Keratinocyte (primary cell): ENCODE results near the gene CUZD1. TPM values are rescaled to one million over a fixed set of nuclear protein-coding genes. Genes with fewer than 3 reads are reported as not detected.

Experiments used
- DNase-seq: peaks from one replicate; pipeline ENCODE4 v3.0.0-alpha.2; 2011; ENCODE audit warnings: low read depth, missing footprints, low spot score
- FAIRE-seq: peaks from 2 replicates; lab custom pipeline; 2011; peaks lifted over from hg19 to GRCh38; lab: Jason Lieb, UNC
- H2AFZ ChIP-seq: 2 replicates; pipeline ENCODE4 v1.6.0; 2012; ENCODE audit warnings: low read length, control low read depth, inconsistent platforms; ENCODE audit not compliant: control insufficient read depth
- H3K27ac ChIP-seq: 2 replicates; pipeline ENCODE4 v1.5.1; 2011; ENCODE audit warnings: low read length; ENCODE audit not compliant: control insufficient read depth, insufficient read depth
- H3K27me3 ChIP-seq: 3 replicates; pipeline ENCODE4 v1.6.0; 2011; ENCODE audit warnings: low read length; ENCODE audit not compliant: control insufficient read depth, insufficient read depth; ENCODE audit errors: extremely low read depth
- H3K36me3 ChIP-seq, 2 experiments: 2 replicates in 1 of 2; 3 replicates in 1 of 2; pipeline ENCODE4 v1.5.1; 2011; ENCODE audit warnings: low read length in 2 of 2, mild to moderate bottlenecking in 1 of 2; ENCODE audit not compliant: control insufficient read depth in 2 of 2, insufficient read depth in 2 of 2; ENCODE audit errors: extremely low read depth in 1 of 2
- H3K4me1 ChIP-seq: 3 replicates; pipeline ENCODE4 v1.5.1; 2011; ENCODE audit warnings: low read length; ENCODE audit not compliant: control insufficient read depth, insufficient read depth; ENCODE audit errors: extremely low read depth
- H3K4me2 ChIP-seq: 3 replicates; pipeline ENCODE4 v1.6.0; 2011; ENCODE audit warnings: low read depth, low read length; ENCODE audit not compliant: control insufficient read depth, insufficient read depth; ENCODE audit errors: extremely low read depth
- H3K4me3 ChIP-seq, 3 experiments: fragments of 200-600 bp in 1 of 3; sonication (generic) in 1 of 3; 2 replicates in 2 of 3; 3 replicates in 1 of 3; pipeline ENCODE4 v1.5.1; 2011 to 2016; ENCODE audit warnings: low read length in 3 of 3, mild to moderate bottlenecking in 3 of 3, control low read depth in 2 of 3, inconsistent platforms in 1 of 3, low read depth in 1 of 3, mixed read lengths in 1 of 3, mixed run types in 1 of 3, moderate library complexity in 1 of 3; ENCODE audit not compliant: control insufficient read depth in 2 of 3, insufficient read depth in 2 of 3; ENCODE audit errors: extremely low read depth in 1 of 3
- H3K79me2 ChIP-seq: 2 replicates; pipeline ENCODE4 v1.6.0; 2012; ENCODE audit warnings: low read length; ENCODE audit not compliant: control insufficient read depth, insufficient read depth
- H3K9ac ChIP-seq: 3 replicates; pipeline ENCODE4 v1.6.0; 2011; ENCODE audit warnings: low read length; ENCODE audit not compliant: control insufficient read depth, insufficient read depth; ENCODE audit errors: extremely low read depth
- H3K9me1 ChIP-seq: 3 replicates; pipeline ENCODE4 v1.6.0; 2011; ENCODE audit warnings: low read length; ENCODE audit not compliant: control insufficient read depth, insufficient read depth; ENCODE audit errors: extremely low read depth
- H3K9me3 ChIP-seq: 2 replicates; pipeline ENCODE4 v1.5.1; 2012; ENCODE audit warnings: low read depth, low read length; ENCODE audit not compliant: control insufficient read depth
- H4K20me1 ChIP-seq: 3 replicates; pipeline ENCODE4 v1.6.0; 2011; ENCODE audit warnings: low read length; ENCODE audit not compliant: control insufficient read depth, insufficient read depth; ENCODE audit errors: extremely low read depth
- CTCF ChIP-seq, 3 experiments: IDR thresholded peaks in 1 of 3; conservative IDR thresholded peaks in 1 of 3; optimal IDR thresholded peaks in 1 of 3; 2 replicates in 2 of 3; 3 replicates in 1 of 3; pipeline versions ENCODE3 to v1.5.1; 2011; ENCODE audit warnings: low read length in 3 of 3, mild to moderate bottlenecking in 3 of 3, moderate library complexity in 2 of 3, control low read depth in 1 of 3, inconsistent platforms in 1 of 3; ENCODE audit not compliant: insufficient read depth in 2 of 3; ENCODE audit errors: extremely low read depth in 1 of 3
- EZH2 ChIP-seq: IDR thresholded peaks from one replicate; pipeline ENCODE4 v1.6.1; 2012; ENCODE audit warnings: inconsistent platforms, mild to moderate bottlenecking, low read length, moderate library complexity
- dilution Hi-C: fragments of 300-500 bp; cut with MboI; formaldehyde crosslinking; loops from one replicate; pipeline ENCODE4 v1.7.0; 2020; ENCODE audit warnings: low sequenced_read_pairs; ENCODE audit not compliant: extremely low pct_ligation_motif_present
- polyA plus RNA-seq, 5 experiments: library from polyadenylated mRNA; depleted of rRNA in 3 of 5; stranded (reverse) in 3 of 5; stranded (forward) in 1 of 5; unstranded in 1 of 5; fragments of >200 nt; gene quantifications; 1 replicate in 1 of 5; 2 replicates in 3 of 5; 3 replicates in 1 of 5; pipeline versions ENCODE4 v1.2.1 to v1.2.3, GENCODE V29; 2011 to 2012; ENCODE audit warnings: missing spikeins in 2 of 5, low read depth in 1 of 5, low replicate concordance in 1 of 5

The CUZD1 gene
- polyA plus RNA-seq, 1 donor (not counting 4 experiments of a cell fraction or from before 2014, with no cell fraction given): 0.93 TPM

GRCh38 chr10:122844146-122844545 lies 1.5 kb downstream of the CUZD1 start:
- Histone ChIP-seq H4K20me1 (no peaks in the 10 kb centered on the region), H3K4me3 (no peak overlapping the region), H3K9ac (no peak overlapping the region), H3K36me3 (peaks cover 5 to 12% of the 10 kb centered on the region in 2 experiments), H3K9me1 (no peaks in the 10 kb centered on the region), H3K4me1 (no peaks in the 10 kb centered on the region), H3K27me3 (no peaks in the 10 kb centered on the region), H3K79me2 (no peaks in the 10 kb centered on the region), H3K27ac (no peak overlapping the region), H3K9me3 (no peaks in the 10 kb centered on the region), H3K4me2 (no peak overlapping the region), H2AFZ (no peak overlapping the region)
- dilution Hi-C loops: no loop called here
- no peak for FAIRE-seq
- no peak for DNase-seq
- TF ChIP-seq CTCF (optimal IDR thresholded peaks at IDR 0.05 in 1 of 3, IDR thresholded peaks at IDR 0.05 in 1 of 3, conservative IDR thresholded peaks at IDR 0.05 in 1 of 3; ENCODE audit: extremely low read depth in 1 of 3, insufficient read depth in 2 of 3, low read length in 3 of 3) (no peak), EZH2 (no peak)

GRCh38 chr10:122841569-122841968 lies 4.1 kb downstream of the CUZD1 start:
- Histone ChIP-seq H3K27me3 (no peaks in the 10 kb centered on the region), H3K79me2 (no peaks in the 10 kb centered on the region), H3K9ac (no peak overlapping the region), H3K36me3 (peaks cover 0 to 4% of the 10 kb centered on the region in 2 experiments), H3K9me3 (no peaks in the 10 kb centered on the region), H4K20me1 (no peaks in the 10 kb centered on the region), H3K9me1 (no peaks in the 10 kb centered on the region), H3K4me2 (no peak overlapping the region), H3K27ac (no peak overlapping the region), H3K4me1 (no peaks in the 10 kb centered on the region), H2AFZ (no peak overlapping the region), H3K4me3 (no peak overlapping the region)
- dilution Hi-C loops: no loop called here
- TF ChIP-seq EZH2 (no peak), CTCF (optimal IDR thresholded peaks at IDR 0.05 in 1 of 3, IDR thresholded peaks at IDR 0.05 in 1 of 3, conservative IDR thresholded peaks at IDR 0.05 in 1 of 3; ENCODE audit: extremely low read depth in 1 of 3, insufficient read depth in 2 of 3, low read length in 3 of 3) (no peak)
- no peak for FAIRE-seq
- no peak for DNase-seq
